Mammary epithelial cell (primary cell): ENCODE measurements around the gene PEMT.

ENCODE experiments used
- CTCF ChIP-seq, 2 donors: IDR thresholded peaks in 1 of 2; conservative IDR thresholded peaks in 1 of 2; 2 replicates each; pipeline ENCODE4 v1.5.1; 2011 to 2012; ENCODE audit warnings: inconsistent platforms in 2 of 2, low read length in 2 of 2, mild to moderate bottlenecking in 2 of 2, control low read depth in 1 of 2, low read depth in 1 of 2; ENCODE audit not compliant: insufficient read depth in 1 of 2; ENCODE audit errors: extremely low read depth in 1 of 2
- EZH2 ChIP-seq: IDR thresholded peaks from 2 replicates; pipeline ENCODE4 v1.6.1; 2012; ENCODE audit warnings: low read length, inconsistent platforms, borderline replicate concordance

DNA sequence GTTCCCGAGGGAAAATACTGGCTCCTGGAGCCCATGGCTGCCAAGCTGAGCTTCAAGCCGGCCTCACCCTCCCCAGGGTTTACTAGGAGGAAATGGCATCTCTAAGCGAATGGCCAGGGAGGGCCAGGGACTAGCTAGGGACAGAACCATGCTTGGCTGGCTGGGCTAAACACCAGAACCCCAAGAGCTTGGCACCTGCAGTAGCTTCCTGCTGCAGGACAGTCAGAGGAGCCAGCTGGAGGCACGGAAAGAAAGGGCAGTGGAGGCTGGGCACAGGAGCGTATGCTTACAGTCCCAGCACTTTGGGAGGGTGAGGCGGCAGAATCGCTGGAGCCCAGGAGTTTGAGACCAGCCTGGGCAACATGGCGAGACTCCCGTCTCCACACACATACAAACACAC lies 33.7 kb downstream of the PEMT start:
- no peak for TF ChIP-seq EZH2
- no peak for TF ChIP-seq CTCF (conservative IDR thresholded peaks at IDR 0.05 in 1 of 2, IDR thresholded peaks at IDR 0.05 in 1 of 2; ENCODE audit: extremely low read depth in 1 of 2, insufficient read depth in 1 of 2, low read depth in 1 of 2, low read length in 2 of 2)
